Measurements from ENCODE around the gene EXD3.
A peak's percentile ranks its signal among the peaks of the same experiment; 100 is the strongest.
"Not testable (repeated sequence)": the region's sequence is repeated elsewhere in the genome, so short reads cannot be mapped to it uniquely, and the experiment has no call there.

Gene EXD3

GRCh38 chr9:137387891-137388560, 34.9 kb downstream of the EXD3 start:
- H3K23ac ChIP-seq (ENCODE audit: low read depth, low read length, poor library complexity) = peak overlapping the region; percentile 17
- peaks cover 2 to 6% of the 10 kb centered on the region in 2 donors for H3K36me3 ChIP-seq (replicated peaks in 1 of 2; ENCODE audit: control insufficient read depth in 2 of 2, insufficient read depth in 2 of 2, low read length in 2 of 2)
- H3K18ac ChIP-seq (ENCODE audit: low read length) = no peak overlapping the region
- H3K79me1 ChIP-seq (ENCODE audit: low read depth, low read length) = peaks cover 12% of the 10 kb centered on the region
- no CpG with 5 or more reads among the region's 26 CpGs for WGBS, 2 donors (ENCODE audit: extremely low coverage in 2 of 2, insufficient read length in 2 of 2, insufficient replicate concordance in 1 of 2)
- H3K4me3 ChIP-seq (ENCODE audit: low read length in 2 of 2) = no peak overlapping the region
- no peak overlapping the region for H2BK12ac ChIP-seq (ENCODE audit: low read length)
- H2BK15ac ChIP-seq (ENCODE audit: low read length) = no peak overlapping the region
- no peak overlapping the region for H4K8ac ChIP-seq (ENCODE audit: low read depth, low read length)
- peak overlapping the region; percentile 5 for H2BK5ac ChIP-seq (ENCODE audit: low read length)
- peaks cover 4 to 27% of the 10 kb centered on the region in 2 donors for H3K4me1 ChIP-seq (ENCODE audit: control insufficient read depth in 2 of 2, insufficient read depth in 1 of 2, low read depth in 1 of 2, low read length in 2 of 2)
- no peak for DNase-seq (ENCODE audit: low spot score)
- peaks cover 0 to 2% of the 10 kb centered on the region in 2 donors for H3K9me3 ChIP-seq (replicated peaks in 1 of 2; ENCODE audit: control insufficient read depth in 2 of 2, insufficient read depth in 1 of 2, low read depth in 1 of 2, low read length in 2 of 2)
- H3K27me3 ChIP-seq (ENCODE audit: control insufficient read depth in 3 of 3, insufficient read depth in 3 of 3, low read depth in 1 of 3, low read length in 3 of 3) = no peaks in the 10 kb centered on the region
- peak overlapping the region; percentile 24 for H3K9ac ChIP-seq (ENCODE audit: low read depth, low read length, poor library complexity)
- H2AK5ac ChIP-seq (ENCODE audit: low read depth, low read length) = peak overlapping the region; percentile 90
- H3K4me2 ChIP-seq (ENCODE audit: insufficient read depth, low read length, poor library complexity, severe bottlenecking) = no peak overlapping the region
- no peak overlapping the region for H4K91ac ChIP-seq (ENCODE audit: low read depth, low read length, poor library complexity)
- H2BK120ac ChIP-seq (ENCODE audit: low read depth, low read length) = no peak overlapping the region
- H3K4ac ChIP-seq (ENCODE audit: low read length) = no peak overlapping the region
- no peak overlapping the region for H2AFZ ChIP-seq (ENCODE audit: low read length)
- H3K14ac ChIP-seq (ENCODE audit: low read length) = peak overlapping the region; percentile 84
- no peak overlapping the region for H3K27ac ChIP-seq (replicated peaks; ENCODE audit: low read length)

GRCh38 chr9:137387114-137387890, 35.7 kb downstream of the EXD3 start:
- no peak overlapping the region for H3K27ac ChIP-seq (replicated peaks; ENCODE audit: low read length)
- no peak overlapping the region for H2BK12ac ChIP-seq (ENCODE audit: low read length)
- H3K23ac ChIP-seq (ENCODE audit: low read depth, low read length, poor library complexity) = no peak overlapping the region
- H3K79me1 ChIP-seq (ENCODE audit: low read depth, low read length) = peaks cover 16% of the 10 kb centered on the region
- peak overlapping the region; percentile 58 for H2BK15ac ChIP-seq (ENCODE audit: low read length)
- H3K9me3 ChIP-seq (replicated peaks in 1 of 2; ENCODE audit: control insufficient read depth in 2 of 2, insufficient read depth in 1 of 2, low read depth in 1 of 2, low read length in 2 of 2) = peaks cover 0 to 2% of the 10 kb centered on the region in 2 donors
- peak overlapping the region; percentile 80 for H3K18ac ChIP-seq (ENCODE audit: low read length)
- H3K9ac ChIP-seq (ENCODE audit: low read depth, low read length, poor library complexity) = peak overlapping the region; percentile 44
- peak overlapping the region; percentile 92 for H4K8ac ChIP-seq (ENCODE audit: low read depth, low read length)
- DNase-seq (ENCODE audit: low spot score) = no peak
- no peak overlapping the region for H3K4ac ChIP-seq (ENCODE audit: low read length)
- no peak overlapping the region for H2BK120ac ChIP-seq (ENCODE audit: low read depth, low read length)
- H2BK5ac ChIP-seq (ENCODE audit: low read length) = peak overlapping the region; percentile 5
- no peak overlapping the region for H3K4me2 ChIP-seq (ENCODE audit: insufficient read depth, low read length, poor library complexity, severe bottlenecking)
- H2AFZ ChIP-seq (ENCODE audit: low read length) = no peak overlapping the region
- no peak overlapping the region for H3K4me3 ChIP-seq (ENCODE audit: low read length in 2 of 2)
- peak overlapping the region; percentile 37 for H2AK5ac ChIP-seq (ENCODE audit: low read depth, low read length)
- H3K14ac ChIP-seq (ENCODE audit: low read length) = no peak overlapping the region
- no CpG with 5 or more reads among the region's 34 CpGs for whole genome bisulfite sequencing, 2 donors (ENCODE audit: extremely low coverage in 2 of 2, insufficient read length in 2 of 2, insufficient replicate concordance in 1 of 2)
- H3K4me1 ChIP-seq (ENCODE audit: control insufficient read depth in 2 of 2, insufficient read depth in 1 of 2, low read depth in 1 of 2, low read length in 2 of 2) = peaks cover 4 to 33% of the 10 kb centered on the region in 2 donors
- no peaks in the 10 kb centered on the region for H3K27me3 ChIP-seq (ENCODE audit: control insufficient read depth in 3 of 3, insufficient read depth in 3 of 3, low read depth in 1 of 3, low read length in 3 of 3)
- H4K91ac ChIP-seq (ENCODE audit: low read depth, low read length, poor library complexity) = no peak overlapping the region
- H3K36me3 ChIP-seq (replicated peaks in 1 of 2; ENCODE audit: control insufficient read depth in 2 of 2, insufficient read depth in 2 of 2, low read length in 2 of 2) = peaks cover 2 to 4% of the 10 kb centered on the region in 2 donors

DNA sequence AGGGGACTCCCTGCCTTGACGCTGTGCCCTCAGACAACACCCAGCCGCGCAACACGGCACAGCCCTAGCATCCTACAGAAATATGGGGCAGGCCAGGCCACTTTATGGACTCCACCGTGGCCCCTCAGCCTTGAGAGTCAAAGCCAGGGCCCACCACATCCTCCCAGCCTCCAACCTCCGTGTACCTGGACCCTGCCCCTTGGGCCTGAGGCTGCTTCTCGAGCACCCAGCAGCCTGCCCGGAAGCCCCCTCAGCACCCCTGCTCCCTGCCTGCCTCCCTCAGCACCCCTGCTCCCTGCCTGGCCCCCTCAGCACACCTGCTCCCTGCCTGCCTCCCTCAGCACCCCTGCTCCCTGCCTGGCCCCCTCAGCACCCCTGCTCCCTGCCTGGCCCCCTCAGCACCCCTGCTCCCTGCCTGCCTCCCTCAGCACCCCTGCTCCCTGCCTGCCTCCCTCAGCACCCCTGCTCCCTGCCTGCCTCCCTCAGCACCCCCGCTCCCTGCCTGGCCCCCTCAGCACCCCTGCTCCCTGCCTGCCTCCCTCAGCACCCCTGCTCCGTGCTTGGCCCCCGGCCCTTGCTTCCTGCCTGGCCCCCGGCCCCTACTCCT, 36.4 kb downstream of the EXD3 start:
- not testable (repeated sequence) for H3K27ac ChIP-seq (replicated peaks; ENCODE audit: low read length); H2BK15ac ChIP-seq (ENCODE audit: low read length); H3K4me2 ChIP-seq (ENCODE audit: insufficient read depth, low read length, poor library complexity, severe bottlenecking); H2AFZ ChIP-seq (ENCODE audit: low read length); DNase-seq (ENCODE audit: low spot score); H3K14ac ChIP-seq (ENCODE audit: low read length); H2BK5ac ChIP-seq (ENCODE audit: low read length); H3K4ac ChIP-seq (ENCODE audit: low read length); H3K23ac ChIP-seq (ENCODE audit: low read depth, low read length, poor library complexity); H3K36me3 ChIP-seq (replicated peaks in 1 of 2; ENCODE audit: control insufficient read depth in 2 of 2, insufficient read depth in 2 of 2, low read length in 2 of 2); H3K4me3 ChIP-seq (ENCODE audit: low read length in 2 of 2); H4K91ac ChIP-seq (ENCODE audit: low read depth, low read length, poor library complexity); H2BK12ac ChIP-seq (ENCODE audit: low read length); H2BK120ac ChIP-seq (ENCODE audit: low read depth, low read length); H3K9me3 ChIP-seq (replicated peaks in 1 of 2; ENCODE audit: control insufficient read depth in 2 of 2, insufficient read depth in 1 of 2, low read depth in 1 of 2, low read length in 2 of 2); H2AK5ac ChIP-seq (ENCODE audit: low read depth, low read length); H3K27me3 ChIP-seq (ENCODE audit: control insufficient read depth in 3 of 3, insufficient read depth in 3 of 3, low read depth in 1 of 3, low read length in 3 of 3)
- Histone ChIP-seq H3K79me1 (ENCODE audit: low read depth, low read length) (peaks cover 16% of the 10 kb centered on the region), H3K4me1 (ENCODE audit: control insufficient read depth in 2 of 2, insufficient read depth in 1 of 2, low read depth in 1 of 2, low read length in 2 of 2) (peaks cover 4 to 33% of the 10 kb centered on the region in 2 donors), H4K8ac (ENCODE audit: low read depth, low read length) (peak overlapping the region; percentile 92), H3K18ac (ENCODE audit: low read length) (peak overlapping the region; percentile 80), H3K9ac (ENCODE audit: low read depth, low read length, poor library complexity) (peak overlapping the region; percentile 60)
- WGBS, 2 donors (ENCODE audit: extremely low coverage in 2 of 2, insufficient read length in 2 of 2, insufficient replicate concordance in 1 of 2) = no CpG with 5 or more reads among the region's 12 CpGs
